GM18505 (cell line): ENCODE results near the gene LRTM1.

ENCODE experiments used
- ATAC-seq: cut with Tn5 transposase; IDR thresholded peaks from one replicate; pipeline ENCODE4 v1.9.1; 2021; ENCODE audit not compliant: unreplicated experiment
- POLR2A ChIP-seq: IDR thresholded peaks from 4 replicates; pipeline ENCODE4 v1.6.1; 2011; ENCODE audit warnings: borderline replicate concordance; ENCODE audit not compliant: insufficient read depth, insufficient read length; ENCODE audit errors: extremely low read depth

Gene LRTM1

DNA sequence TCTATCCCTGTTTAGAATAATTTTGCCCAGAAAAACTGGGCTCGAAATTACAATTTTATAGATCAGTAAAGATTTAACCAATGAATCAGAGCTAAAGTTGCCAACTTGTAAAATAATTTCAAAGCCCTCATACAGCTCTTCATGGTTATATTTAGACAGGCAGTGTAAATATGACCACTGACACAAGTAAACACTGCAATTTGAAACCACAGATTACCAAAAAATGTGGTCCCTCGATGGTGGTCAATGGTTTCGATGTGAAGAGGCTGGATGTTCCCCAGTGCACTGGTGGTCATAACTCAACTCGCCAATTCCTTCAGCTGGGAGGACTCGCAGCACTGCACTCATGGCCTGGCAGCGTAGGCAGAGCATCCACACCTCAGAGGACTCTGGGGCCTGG lies 28.6 kb downstream of the LRTM1 start:
- no peak for ATAC-seq

DNA sequence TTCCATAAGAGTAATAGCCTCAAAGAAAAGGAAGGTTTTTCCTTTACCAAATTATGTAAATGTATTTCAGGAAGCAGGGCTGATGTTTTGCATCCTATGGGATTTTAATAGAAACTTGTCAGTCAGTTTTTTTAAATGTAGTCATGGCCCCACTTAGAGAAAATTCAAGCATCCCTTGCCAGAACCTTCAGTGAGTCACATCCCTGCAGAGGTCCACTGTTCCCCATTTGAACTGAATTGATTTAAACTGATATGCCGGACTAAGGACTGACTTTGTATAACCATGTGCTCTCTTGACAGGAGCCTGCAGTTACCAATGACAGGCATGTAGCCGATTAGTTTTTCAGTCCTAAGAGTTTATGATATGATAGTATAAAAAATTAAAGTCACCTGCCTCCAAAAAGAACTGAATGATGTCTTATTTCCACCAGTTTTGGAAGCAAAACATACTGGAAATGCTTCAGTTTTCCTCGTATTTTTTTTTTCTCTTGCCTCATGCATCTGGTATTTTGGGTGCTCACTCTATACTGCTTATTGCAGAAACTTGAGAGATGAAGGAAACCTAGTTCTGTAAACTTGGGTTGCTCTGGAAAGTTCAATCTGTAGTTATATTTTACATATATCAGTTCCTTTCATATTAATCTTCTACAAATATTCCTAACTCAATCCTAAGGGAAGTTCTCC lies 30.7 kb downstream of the LRTM1 start:
- TF ChIP-seq POLR2A, result no peak
- ATAC-seq, result no peak

More for the DNA sequence above, 28.6 kb downstream of the LRTM1 start:
- TF ChIP-seq POLR2A, result no peak

DNA sequence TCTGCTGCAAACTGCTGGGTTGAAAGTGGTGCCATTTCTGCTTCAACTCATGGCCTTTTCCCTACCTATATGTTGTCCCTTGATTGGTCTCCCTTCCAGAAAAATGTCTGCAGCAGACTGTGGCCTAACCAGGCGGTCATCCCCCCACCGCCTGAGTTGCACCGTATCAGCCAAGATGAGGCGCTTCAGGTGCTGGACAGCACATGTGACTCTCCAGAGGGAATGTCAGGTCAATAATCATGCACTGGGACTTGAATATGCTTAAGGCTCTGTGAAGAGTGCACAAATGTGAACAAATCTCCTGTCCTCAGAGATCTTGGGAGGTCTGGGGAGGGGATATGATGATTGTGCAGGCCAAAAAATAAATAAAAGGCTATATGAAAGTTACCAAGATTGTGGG lies 32.2 kb downstream of the LRTM1 start:
- no peak for TF ChIP-seq POLR2A

DNA sequence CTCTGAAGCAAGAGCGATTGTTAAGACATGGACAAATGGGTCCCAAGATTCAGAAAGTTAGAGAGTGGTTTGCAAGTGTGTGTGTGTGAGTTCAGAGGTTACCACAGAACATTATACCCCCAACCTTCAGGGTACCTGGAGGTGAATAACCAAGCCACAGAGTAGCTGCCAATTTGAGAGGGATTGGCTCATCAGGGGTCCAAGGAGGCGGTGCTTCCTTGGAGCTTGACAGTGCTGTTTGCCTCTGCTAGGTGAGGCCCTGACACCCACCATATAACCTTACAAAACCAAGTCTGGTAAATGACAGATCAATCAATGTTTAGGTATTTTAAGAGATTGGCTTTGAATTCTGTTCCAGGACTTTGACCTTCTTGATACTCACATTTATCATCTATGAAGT lies 35.7 kb downstream of the LRTM1 start:
- TF ChIP-seq POLR2A, result no peak
- no peak for ATAC-seq

More for the DNA sequence above, 32.2 kb downstream of the LRTM1 start:
- no peak for ATAC-seq

DNA sequence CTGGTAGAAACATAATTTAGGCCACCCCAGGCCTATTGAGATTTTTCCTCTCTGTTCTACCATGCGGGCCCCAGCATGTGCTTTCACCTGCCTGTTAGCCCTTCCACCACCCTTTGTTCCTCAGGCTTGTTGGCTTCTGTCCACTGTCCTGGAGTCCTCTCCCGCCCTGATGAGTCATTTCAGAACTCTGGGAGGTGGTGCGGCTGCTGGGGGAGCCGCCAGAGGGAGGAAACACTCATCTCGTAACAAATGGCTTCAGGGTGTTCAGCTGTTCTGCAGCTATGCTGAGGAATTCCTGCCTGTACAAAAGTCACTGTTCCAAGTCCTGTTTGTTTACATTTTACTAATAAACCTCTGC lies 36.3 kb downstream of the LRTM1 start:
- no peak for TF ChIP-seq POLR2A
- ATAC-seq, result no peak

DNA sequence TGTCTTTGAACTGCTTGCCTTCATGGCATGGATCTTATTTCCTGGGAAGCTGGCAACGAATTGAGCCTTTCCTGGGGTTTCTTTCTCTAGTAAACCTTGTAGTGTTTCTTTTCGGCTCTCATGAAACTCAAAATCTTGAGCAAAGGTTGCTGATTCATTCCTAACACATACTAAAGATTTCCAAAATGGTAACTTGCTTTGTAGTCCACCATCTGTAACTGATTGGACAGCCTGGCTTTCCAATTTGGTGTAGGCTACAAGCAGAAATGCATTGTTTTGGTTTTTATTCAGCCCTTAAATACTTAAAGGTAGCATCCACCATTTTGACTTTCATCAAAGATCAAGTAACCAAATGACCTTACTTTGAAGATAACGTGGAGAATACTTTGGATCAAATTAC lies 38.1 kb downstream of the LRTM1 start:
- ATAC-seq, result no peak

DNA sequence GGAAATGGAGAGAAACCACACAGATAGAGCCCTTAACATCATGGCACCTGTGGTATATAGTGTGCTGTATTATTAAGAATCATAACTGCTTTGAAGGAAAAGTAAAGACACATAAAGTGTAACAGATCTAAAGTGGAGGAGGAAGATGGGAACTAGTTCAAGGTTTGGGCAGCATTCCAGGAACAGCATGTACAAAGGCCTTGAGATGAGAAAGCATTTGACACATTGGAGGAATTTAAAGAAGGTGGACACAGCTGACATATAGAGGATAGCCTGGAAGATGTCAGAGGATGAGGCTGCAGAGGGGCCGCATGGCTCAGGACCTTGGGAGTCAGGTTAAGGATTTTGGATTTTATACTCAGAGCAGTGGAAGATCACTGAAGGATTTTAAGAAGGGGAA lies 39.0 kb downstream of the LRTM1 start:
- no peak for TF ChIP-seq POLR2A
- no peak for ATAC-seq

More for the DNA sequence above, 38.1 kb downstream of the LRTM1 start:
- TF ChIP-seq POLR2A, result no peak

DNA sequence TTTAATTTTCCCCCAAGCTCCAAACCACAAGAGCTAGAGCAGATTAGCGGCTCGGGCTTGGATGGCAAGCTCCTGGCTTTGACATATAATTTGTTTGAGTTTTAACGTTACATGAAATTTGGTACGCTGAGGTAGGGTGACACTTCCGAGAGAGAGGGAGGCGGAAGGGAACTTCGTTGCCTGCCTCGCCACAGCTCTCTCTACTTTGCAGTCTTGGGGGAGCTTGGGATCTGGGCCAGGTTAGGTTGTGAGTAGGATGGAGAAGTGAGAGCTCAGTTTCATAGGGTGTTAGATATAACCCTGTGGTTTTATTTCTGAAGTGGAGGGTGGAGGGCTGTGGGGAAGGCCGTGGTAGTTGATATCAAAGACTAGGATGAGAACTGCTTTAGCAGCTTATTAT lies 39.7 kb downstream of the LRTM1 start:
- TF ChIP-seq POLR2A, result no peak
- no peak for ATAC-seq

DNA sequence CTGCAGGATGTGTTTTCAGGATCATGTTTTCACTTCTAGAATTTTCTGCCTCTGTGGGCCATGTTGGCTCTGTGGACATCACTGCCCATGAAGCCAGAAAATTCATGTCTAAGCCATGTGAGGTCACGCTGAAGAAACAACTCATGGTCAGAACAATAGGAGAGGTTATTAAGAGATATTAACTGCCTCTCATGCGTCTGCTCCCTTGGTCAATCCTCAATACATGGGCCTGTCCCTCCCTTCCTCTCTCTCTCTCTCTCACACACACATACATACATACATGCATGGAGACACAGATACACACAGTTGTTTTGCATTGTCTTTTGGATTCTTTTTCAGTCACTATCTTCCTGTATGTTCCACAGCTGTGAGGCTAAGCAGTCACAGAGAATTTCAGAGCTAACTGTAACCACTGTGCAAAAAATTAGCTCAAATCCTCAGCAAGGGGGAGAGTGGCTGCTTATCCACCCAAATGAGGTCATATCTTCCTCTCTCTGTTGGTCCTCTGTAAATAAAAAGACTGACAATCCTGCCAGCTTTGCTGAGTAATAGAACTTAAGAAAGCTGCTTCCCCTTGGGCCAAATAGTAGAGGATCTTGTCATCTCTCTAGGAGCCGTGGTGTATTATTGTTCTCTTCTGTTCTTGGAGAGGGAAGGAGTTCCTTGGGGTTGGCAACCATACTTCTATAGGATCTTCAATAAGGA lies 45.6 kb downstream of the LRTM1 start:
- ATAC-seq, result no peak
- no peak for TF ChIP-seq POLR2A

DNA sequence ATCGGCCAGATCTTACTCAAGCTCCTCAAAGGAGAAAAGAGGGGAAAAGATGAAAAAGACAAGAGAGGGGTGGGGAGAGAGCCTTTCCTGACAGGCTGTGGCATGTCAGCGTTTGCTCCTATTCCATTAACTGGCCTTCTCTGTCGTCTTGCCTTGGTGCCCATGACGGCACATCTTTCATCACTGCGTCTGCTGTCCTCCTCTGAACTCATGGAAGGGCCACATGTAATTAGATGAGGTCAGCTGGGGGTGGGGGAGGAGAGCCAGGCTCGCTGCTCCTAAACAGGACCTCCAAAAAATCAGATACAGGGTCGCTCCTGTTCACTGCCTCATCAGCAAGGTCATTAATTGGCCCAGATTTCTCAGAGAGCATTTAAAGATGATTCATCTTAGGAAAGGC lies 49.7 kb downstream of the LRTM1 start:
- no peak for TF ChIP-seq POLR2A
- ATAC-seq, result no peak

DNA sequence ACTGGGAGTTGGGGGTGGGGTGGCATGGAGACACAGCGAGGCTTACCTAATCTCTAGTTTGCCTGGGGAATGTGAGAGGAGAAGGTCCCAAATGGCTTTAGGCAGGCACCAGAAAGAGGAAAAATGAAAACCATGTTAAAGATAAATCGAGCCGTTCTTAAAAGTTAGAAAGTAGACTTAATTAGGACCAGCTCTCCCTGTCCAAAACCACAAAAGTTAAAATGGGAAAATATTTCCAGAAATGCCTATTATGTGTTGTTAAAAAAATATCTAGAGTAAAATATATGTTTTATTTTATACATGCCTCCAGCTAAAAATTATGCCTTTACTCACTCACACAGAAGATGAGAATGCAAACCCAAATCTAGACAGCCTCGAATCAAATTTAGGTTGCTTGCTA lies 50.1 kb downstream of the LRTM1 start:
- ATAC-seq, result no peak
- TF ChIP-seq POLR2A, result no peak

DNA sequence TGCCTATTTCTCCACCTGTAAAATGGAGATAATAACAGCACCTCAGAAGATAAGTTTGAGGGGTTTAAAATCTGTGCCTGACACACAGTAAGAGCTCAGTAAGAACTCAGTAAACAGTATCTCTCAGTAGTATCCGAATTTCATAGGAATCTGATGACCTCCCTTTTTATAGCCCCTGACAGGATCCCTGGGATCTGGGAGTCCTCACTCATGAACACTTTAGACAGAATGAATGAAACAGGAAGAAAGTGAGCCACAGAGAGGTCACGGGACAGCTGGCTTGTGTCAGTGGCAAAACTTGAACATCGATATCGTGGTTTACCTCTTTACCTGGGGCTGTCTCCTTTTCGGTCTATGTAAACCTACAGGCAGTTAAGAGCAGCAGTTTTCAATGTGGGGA lies 51.2 kb downstream of the LRTM1 start:
- ATAC-seq, result no peak
- no peak for TF ChIP-seq POLR2A

DNA sequence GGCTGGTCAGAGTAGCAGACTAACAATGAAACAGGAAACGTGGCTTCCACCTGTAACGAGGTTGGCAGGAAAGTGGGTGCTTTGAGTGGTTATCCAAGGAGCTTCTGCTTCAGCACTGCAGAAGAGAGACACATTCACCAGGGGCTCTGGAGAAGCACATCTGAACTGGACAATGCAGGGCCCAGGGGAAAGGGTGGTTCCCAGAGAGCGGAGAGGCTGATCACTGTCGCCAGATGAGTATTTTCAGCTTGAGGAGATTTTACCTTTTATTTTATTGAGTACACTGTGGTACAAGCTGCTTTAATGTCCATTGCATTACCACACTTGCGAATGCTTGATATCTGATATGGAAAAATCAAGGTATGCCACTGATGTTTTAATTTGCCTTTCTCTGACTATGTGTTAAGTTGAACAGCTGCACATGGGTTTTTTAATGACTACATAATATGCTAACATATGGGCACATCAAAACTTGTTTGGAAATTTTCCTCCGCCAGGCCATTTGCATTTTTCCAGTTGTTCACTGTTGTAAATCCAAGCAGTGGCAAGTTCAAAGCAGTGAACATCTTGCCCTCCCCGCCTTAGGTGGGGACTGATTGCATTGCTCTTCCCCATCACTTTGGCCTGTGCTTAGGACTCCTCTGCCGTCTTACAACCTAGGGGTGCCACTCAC lies 52.1 kb downstream of the LRTM1 start:
- no peak for ATAC-seq
- no peak for TF ChIP-seq POLR2A
